Activated CD4-positive, alpha-beta T cell treated with anti-CD3 and anti-CD28 coated beads, Interleukin-2, amount 50 U/mL, for 24 hours (primary cell): ENCODE results near the gene PDE7B.

ENCODE experiments used
- DNase-seq, 2 donors: peaks; one replicate each; pipeline ENCODE4 v3.0.0-alpha.2; 2020; ENCODE audit warnings: low read depth in 1 of 2, low spot score in 1 of 2

The PDE7B gene

DNA sequence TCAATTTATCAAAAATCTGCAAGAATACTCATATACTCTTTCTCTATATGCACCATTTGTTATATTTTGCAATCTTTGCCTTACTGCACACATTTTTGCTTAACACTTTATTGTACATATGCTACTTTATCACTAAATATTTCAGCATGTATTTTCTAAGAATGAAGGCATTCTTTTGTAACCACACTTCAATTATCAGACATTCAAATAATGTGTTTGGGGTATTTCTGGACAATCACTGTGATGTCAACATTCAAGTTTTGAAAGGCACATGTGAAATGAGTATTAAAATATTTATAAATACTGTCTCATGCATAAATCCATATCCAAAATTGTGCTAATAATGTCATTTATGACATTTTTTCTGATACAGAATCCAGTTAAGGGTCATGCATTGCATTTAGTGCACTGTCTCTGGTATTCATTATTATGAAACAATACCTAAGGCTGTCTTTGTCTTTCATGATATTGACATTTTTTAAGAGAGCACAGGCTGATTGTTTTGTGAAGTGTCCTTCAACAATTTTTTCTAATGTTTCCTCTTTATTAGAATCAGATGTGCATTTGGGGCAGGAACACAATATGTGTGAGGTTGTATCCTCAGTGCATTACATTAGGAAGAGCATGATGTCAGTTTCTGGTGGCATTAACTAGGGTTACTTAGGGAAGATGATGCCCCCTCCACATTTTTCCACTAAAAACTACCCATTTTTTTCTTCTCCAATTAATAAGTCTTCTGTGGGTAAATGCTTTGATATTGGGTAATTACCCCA is 292.9 kb downstream of the PDE7B start:
- DNase-seq = no peak

DNA sequence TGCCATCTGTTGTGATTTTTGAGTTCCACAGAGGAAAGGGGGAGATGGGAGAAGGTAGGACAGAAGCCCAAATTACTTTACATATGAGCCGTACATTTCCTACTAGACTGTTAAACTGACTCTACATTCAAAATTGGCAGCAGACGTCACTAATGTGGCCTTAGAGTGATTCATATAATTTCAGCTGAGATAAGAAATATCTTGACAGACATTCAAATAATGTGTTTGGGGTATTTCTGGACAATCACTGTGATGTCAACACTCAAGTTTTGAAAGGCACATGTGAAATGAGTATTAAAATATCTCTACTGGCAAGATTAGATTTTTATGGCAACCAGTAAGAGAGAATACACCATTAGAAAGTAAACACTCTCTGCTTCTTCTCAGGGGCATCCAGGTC is 294.6 kb downstream of the PDE7B start:
- DNase-seq = no peak

DNA sequence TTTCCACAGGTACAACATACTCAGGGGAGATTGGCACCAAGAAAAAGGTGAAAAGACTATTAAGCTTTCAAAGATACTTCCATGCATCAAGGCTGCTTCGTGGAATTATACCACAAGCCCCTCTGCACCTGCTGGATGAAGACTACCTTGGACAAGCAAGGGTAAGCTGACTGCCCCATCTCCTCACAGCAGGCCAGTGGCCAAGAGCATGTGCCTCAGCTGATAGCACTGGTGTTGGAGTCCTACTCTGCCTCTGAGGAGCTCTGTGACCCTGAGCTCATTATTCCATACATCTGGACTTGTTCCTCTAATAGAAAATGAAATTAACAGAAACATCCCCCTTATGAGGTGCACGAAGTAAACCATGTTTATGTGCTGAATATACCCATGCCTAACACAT is 295.8 kb downstream of the PDE7B start:
- DNase-seq = no peak

DNA sequence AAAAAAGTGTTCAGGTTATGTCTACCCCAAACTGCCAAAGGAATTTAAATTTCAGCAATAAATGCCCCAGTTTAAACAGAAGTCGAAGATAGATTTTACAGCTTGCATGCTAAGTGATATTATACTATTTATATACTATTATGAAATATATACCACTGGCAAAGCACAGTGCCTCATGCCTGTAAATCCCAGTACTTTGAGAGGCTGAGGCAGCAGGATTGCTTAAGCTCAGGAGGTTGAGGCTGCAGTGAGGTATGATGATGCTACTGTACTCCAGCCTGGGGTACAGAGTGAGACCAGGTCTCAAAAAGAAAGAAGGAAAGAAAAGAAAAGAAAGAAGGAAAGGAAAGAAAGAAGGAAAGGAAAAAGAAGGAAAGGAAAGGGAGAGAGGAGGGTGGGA is 296.6 kb downstream of the PDE7B start:
- no peak for DNase-seq

DNA sequence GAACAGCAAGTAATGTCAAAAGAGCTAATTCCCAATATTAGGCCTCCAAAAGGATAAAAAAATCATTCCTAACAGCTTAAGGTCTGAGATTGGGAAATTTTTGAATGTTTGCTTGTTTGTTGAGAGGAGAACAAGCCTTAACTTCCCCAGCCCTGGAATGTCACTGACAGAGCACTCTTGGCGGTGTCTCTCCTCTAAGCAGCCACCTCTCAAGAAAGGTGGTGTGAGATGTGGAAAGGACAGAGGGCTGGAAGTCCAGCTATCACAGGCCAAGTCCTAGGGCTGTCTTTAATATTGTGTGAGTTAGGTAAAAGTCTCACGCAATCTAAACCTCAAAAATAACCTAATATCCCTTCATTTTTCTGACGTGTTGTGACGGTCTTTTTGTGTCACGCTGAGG is 297.0 kb downstream of the PDE7B start:
- DNase-seq = no peak

DNA sequence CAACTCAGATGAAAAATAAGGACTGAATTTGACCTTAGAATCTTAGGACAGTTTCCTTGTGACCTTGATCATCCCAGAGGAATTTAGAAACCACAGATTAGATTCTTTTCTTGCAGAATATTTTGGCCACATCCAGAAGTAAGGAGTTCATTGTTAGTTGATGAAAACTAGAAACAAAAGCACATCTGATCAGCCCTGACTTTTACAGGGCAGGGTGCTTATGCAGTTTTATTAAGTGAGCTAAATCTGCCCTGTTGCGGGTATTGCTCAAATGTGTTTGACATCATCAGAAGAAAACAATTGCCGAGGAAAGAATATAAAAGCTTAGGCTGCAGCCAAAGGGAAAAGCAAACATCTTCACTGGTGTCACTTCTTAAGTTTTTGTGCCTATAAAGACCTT is 297.8 kb downstream of the PDE7B start:
- DNase-seq = no peak

DNA sequence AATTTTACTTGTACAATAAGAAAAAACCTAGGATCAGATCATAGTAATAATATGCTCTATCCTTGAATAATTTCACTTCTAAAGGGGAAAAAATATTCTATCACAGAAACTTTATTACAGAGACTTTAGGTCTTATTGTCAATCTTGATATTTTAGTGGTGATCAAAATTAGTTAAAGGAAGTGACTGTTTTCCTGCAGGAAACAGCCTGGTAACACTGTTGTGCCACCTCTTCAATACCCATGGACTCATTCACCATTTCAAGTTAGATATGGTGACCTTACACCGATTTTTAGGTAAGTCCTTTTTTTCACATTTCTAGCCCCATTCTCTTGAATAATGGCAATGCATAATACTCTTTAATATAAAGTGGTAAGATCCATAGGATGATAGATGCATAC is 299.5 kb downstream of the PDE7B start:
- DNase-seq = no peak

DNA sequence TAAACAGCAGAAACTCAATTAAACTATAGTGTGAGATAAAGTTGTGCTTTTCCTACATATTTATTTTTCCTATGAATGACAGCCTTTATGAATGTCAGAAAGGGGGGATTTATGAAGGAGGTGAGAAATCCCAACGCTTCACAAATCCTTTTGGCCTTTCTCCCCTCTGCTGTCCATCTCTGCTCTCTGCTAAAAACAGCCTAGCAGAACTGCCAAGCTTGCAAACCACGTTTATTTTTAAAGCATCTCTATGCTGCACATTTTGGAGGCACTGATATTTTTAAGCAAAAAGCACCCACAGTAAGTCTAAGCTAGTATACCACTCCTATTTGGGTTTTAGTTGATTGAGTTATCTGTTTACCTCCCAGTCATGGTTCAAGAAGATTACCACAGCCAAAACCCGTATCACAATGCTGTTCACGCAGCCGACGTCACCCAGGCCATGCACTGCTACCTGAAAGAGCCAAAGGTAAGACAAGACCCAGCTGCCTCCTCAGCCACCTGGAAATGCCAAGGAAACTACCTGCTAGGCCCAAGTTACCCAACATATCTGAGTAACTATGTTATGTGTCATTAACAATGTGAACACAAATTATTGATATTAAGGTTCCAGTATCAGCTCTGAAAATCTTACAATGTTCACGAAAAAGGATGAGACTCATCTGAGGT is 302.3 kb downstream of the PDE7B start:
- DNase-seq = no peak

DNA sequence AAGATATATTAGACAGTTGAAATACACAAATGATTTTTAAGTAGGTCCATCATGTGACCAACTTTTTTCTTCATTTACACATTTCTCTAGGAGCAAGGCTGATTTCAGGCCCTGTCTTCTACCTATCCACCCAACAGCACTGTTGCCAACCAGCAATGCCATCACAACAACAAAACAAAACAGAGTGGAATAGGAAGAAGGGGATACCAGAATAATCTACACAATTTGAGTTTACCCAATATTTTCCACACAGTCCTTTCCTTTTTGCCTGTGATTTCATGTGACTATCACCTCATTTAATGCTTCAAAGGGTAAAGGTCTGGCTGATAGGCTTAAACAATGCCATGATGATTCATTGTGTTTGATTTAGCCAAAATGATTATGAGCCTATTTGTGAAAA is 303.7 kb downstream of the PDE7B start:
- DNase-seq = no peak

DNA sequence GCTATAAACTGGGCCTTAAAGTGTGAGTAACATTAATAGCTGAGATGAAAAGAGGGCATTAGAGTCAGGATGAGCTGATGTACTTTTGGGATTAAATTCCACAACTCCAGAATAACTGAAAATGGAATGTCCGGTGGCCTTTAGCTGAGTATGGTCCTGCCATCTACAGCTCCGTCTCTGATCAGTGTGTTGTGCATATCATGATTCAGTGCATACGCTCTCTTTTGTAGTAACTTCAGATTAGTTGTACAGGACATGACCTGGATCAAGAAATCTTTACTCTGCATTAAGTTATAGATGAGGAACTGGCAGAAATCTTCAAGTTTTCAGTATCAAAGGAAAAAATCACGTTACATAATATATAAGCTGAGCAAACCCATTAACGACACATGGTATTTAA is 306.2 kb downstream of the PDE7B start:
- no peak for DNase-seq

DNA sequence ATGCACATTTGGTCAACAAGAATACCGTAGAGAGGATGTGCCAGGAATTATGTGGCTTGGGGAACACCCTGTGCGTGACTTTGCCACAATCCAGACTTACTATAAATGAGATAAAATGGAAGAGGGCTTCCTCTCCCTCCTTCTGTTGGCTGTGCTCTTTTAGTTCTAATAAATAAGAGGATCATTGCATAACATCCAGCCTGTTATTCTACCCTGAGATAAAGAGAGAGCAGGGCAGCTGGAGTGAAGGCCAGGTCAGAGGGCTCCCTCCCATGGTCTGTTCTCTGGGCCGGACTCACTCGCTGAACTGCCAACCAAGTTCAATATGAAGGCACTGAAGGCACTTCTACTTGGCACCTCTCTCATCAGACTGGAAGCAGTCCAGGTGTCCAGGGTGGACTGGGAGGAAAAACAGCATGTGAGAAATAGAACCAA is 306.9 kb downstream of the PDE7B start:
- no peak for DNase-seq

DNA sequence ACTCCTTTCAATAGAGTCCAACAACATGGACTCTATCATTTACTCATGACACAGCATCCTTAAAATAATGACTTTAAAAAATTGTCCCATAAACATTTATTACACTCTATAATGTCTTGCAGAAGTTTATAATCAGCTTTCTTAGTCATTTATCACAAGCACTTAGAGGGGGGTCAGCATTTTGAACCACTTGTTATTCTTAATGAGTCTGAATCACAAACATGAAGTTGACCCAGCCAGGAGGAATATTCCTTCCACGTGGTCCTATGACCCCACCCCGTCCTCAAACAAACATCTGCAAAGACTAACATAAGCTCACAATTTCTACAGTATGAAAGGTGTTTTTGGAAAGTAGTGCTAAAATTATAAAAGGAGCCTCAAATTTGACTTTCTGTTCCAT is 307.5 kb downstream of the PDE7B start:
- no peak for DNase-seq

DNA sequence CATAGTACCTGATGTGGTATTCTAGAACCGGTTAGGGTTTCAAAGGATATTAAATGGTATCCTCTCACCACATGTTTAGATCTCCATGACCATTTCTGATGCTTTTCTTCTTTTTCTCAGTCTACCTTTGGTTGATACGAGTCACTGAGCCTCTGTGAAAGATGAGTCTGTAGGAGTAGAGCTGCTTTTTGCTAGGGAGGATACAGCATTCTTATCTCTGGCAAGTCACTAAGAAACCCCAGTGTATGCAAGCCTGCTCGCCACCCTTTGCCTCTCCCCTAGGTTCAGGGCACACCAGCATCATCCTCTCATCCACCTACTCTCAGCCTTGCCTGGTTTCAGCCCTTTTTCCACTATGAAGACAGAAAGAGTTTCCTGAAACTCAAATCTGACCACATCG is 308.7 kb downstream of the PDE7B start:
- DNase-seq = no peak

DNA sequence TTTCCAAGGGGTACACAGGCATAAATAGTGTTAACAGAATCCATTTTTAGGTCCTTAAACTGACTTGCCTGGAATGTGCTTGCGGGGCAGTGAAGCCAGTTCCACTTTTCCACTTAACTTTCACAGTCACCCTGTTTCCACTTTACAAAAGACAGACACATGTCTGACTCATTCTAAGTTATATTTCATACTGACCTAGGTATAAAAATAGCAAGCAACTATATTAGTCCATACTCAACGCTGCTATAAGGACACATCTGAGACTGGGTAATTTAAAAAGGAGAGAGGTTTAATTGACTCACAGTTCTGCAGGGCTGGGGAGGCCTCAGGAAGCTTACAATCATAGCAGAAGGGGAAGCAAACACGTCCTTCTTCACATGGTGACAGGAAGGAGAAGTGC is 310.4 kb downstream of the PDE7B start:
- DNase-seq = no peak

DNA sequence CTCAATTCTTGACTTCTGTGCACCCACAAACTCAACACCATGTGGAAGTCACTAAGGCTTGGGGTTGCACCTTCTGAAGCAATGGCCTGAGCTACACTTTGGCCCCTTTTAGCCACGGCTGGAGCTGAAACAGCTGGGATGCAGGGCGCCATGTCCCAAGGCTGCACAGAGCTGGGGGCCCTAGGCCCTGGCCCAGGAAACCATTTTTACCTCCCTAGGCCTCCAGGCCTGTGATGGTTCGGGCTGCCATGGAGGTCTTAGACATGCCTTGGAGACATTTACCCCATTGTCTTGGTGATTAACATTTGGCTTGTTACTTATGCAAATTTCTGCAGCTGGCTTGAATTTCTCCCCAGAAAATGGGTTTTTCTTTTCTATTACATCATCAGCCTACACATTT is 311.8 kb downstream of the PDE7B start:
- DNase-seq = no peak

DNA sequence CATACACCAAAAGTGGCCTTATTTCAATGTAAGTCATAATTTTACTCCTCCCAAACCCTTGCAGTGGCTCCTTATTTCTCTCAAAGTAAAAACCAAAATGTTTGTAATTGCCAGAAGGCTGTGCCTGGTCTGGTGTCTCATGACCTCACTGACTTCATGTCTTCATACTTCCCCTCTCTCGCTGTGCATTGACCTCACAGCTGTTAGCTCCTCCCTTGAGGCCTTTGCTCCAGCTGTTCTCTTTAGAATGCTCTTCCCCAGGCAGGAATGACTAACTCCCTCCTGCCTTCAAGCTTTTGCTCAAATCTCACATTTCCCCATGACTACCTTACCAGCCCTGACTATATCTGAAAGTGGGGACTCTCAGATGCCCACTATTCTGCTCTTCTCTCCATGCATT is 315.3 kb downstream of the PDE7B start:
- no peak for DNase-seq

DNA sequence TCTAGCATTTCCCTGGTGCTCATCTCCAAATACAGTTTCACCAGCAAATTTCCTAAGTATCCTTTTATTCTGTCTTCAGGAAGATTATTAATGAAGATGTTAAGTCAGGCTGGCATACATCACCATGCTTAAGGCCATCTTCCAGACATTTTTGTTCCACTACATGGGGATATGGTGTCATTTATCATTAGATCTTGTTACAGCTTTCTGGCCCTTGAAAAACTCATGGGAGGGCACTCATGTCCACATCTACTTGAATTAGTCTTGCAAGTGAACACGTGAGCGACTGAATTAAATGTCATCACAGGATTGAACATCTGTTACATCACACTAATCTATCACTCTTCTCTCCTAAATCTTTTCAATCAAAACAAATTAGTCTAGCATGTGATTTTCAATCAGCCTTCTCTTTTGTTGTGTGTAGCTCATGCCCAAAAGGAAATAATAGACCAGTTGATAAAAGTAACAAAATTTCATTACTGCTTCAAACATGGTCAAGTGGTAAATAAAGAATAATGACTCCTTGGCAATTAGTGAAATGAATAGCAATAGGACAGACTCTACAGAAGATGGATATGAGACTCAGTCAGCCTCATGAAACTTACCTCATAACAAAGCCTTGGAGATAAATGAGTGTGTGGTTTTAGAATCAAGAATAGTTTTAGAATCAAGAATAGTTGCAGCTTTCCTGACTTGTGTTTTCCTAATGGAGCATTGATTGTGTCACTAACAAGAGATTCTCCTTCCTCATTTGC is 318.1 kb downstream of the PDE7B start:
- no peak for DNase-seq

DNA sequence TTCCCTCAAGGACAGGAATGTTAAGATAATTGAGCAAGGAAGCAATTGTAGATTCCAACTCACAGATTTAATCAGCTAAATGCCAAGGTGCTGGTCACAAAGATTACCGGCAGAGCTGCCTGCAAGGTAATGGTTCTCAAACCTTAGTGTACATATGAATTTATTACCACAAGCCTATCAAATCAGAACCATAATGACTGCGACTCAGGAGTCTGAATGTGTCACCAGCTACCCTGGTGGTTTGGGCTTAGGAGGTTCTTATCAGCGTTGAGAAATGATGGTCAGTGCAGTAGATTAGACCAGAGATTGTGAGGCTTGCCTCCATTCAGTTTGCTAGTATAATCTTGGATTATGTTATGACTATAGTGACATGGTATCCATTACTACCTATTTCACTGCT is 319.7 kb downstream of the PDE7B start:
- DNase-seq = no peak

DNA sequence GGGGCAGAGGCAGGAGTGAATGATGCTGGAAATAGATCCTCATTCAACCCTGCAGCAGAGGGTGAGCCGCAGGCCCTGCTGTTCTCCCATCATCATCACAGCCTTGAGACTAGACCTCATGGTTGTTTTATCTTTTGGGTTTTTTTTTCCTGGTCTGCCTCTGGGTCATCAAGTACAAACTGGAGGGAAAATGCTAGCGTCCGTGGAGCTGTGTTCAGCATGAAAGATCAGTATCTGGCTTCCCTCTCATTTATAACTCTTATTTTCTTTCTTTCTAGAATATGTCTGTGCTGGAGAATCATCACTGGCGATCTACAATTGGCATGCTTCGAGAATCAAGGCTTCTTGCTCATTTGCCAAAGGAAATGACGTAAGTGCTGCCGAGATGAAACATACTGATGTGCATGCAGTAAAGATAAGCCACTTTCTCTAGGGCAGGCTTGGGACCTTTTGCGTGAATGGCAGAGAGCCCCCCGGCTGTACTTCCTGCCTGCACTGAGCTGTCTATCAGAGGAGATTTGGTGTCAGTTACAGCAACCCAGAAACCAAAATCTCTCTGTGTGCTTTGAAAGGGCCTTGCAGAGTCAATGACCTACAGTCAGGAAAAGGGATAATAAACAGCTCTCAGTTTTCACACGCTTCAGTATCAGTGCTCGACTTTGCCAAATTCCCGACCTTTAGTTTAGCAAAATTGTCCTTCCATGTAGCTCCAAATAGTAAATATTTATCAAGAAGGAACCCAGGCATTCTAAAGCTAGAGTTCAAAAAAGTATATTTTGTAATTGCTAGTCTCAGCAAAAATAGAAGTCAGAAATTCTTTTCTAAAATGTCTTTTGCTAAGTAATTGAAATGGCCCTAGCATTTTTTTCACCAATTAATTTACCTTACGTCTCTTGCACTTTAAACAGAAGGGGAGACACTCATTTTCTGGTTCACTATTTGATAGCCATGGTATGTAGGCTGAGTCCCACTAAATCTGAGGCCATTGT is 322.3 kb downstream of the PDE7B start:
- no peak for DNase-seq

DNA sequence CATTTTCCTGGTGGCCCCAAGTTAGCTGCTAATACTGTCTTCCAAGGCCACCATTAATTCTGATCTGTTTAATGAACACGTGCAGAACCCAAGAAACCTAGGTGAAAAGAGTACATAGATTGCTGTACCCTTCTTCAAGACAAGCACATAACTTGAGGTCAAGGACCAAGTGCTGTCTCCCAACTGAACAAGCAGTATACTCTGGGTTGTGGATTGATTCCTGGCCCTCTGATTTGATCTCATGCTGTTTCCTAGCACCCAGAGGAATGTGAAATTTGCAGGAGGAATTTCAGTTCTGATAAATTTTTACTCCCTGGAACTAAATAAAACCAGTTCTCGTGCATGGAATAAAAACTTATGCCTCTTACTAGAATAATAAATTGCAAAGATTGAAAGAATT is 323.0 kb downstream of the PDE7B start:
- no peak for DNase-seq

DNA sequence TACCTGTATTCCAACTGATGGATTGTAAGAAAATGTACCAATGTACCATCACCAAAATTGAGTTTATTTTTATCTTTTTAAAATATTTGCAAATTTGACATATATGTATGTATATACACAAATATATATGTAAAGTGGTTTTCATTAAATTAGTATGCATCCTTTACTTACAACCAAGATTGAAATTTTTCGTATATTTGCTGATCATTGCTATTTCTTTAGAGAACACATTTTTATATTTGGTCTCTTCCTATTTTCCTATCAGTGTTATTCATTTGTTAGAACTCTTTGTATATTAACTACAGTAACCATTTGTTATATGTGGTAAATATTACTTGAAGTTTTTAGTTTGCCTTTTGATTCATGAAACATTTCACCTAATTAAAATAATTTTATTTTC is 324.4 kb downstream of the PDE7B start:
- no peak for DNase-seq
